Lower lobe of right lung (tissue), 2 donors: ENCODE measurements around the gene DIP2B. TPM values are rescaled to one million over a fixed set of nuclear protein-coding genes. Genes with fewer than 3 reads are reported as not detected.

Experiments used
- ATAC-seq, 2 donors: fragments of 200-7000 bp; cut with Tn5 transposase; one replicate each; pipeline ENCODE4 v1.9.1; 2020 to 2022; ENCODE audit warnings: mild to moderate bottlenecking in 2 of 2, moderate library complexity in 2 of 2
- DNase-seq: peaks from one replicate; pipeline ENCODE4 v3.0.0-alpha.2; 2020
- H3K27ac ChIP-seq: fragments of 200-600 bp; one replicate; pipeline ENCODE4 v1.8.0; 2022
- H3K27me3 ChIP-seq: fragments of 200-600 bp; one replicate; pipeline ENCODE4 v1.8.0; 2022; ENCODE audit warnings: low read depth
- H3K36me3 ChIP-seq: fragments of 200-600 bp; one replicate; pipeline ENCODE4 v1.8.0; 2022; ENCODE audit warnings: mild to moderate bottlenecking
- H3K4me1 ChIP-seq: fragments of 200-600 bp; one replicate; pipeline ENCODE4 v1.8.0; 2022
- H3K4me3 ChIP-seq: fragments of 200-600 bp; one replicate; pipeline ENCODE4 v1.8.0; 2022; ENCODE audit warnings: mild to moderate bottlenecking
- H3K9me3 ChIP-seq: fragments of 200-600 bp; one replicate; pipeline ENCODE4 v1.8.0; 2022
- CTCF ChIP-seq: fragments of 200-600 bp; IDR thresholded peaks from one replicate; pipeline ENCODE4 v1.8.0; 2022; ENCODE audit warnings: antibody characterized with exemption, mild to moderate bottlenecking
- intact Hi-C: fragments of 100-400 bp; cut with DNase I; formaldehyde crosslinking; loops from one replicate; pipeline ENCODE4 v1.11.0; 2022
- total RNA-seq: library from RNA; stranded (reverse); fragmentation: NEBNext Ultra II Directional; extraction: Animal tissue kit (Norgen Biotek cat#: 25700); gene quantifications from one replicate; pipeline ENCODE4 v1.2.1, GENCODE V29; 2021
- donor health status: DM: no; HTN: yes; CAD: no; lungs with severe emphysema.

DIP2B gene
- total RNA-seq, 1 donor from 2014 or later = 32.8 TPM

GRCh38 chr12:50614167-50614759 is 109.5 kb downstream of the DIP2B start:
- peaks cover 12% of the 10 kb centered on the region for H3K4me1 ChIP-seq

GRCh38 chr12:50615145-50615906 is 110.5 kb downstream of the DIP2B start:
- H3K9me3 ChIP-seq = no peaks in the 10 kb centered on the region
- intact Hi-C loops = no loop called here
- H3K36me3 ChIP-seq = no peaks in the 10 kb centered on the region
- H3K27ac ChIP-seq = no peak overlapping the region
- no peak for DNase-seq
- H3K4me1 ChIP-seq = peaks cover 13% of the 10 kb centered on the region
- TF ChIP-seq CTCF = no peak
- ATAC-seq = no peak
- no peaks in the 10 kb centered on the region for H3K27me3 ChIP-seq
- H3K4me3 ChIP-seq = no peak overlapping the region

More at GRCh38 chr12:50614167-50614759, 109.5 kb downstream of the DIP2B start:
- DNase-seq (no peak), ATAC-seq (no peak)
- intact Hi-C loops = no loop called here
- Histone ChIP-seq H3K9me3 (no peaks in the 10 kb centered on the region), H3K4me3 (no peak overlapping the region), H3K27me3 (no peaks in the 10 kb centered on the region), H3K36me3 (no peaks in the 10 kb centered on the region), H3K27ac (no peak overlapping the region)
- no peak for TF ChIP-seq CTCF

- no peak overlapping the region for H3K27ac ChIP-seq
- no peak overlapping the region for H3K4me3 ChIP-seq
- no peak for DNase-seq
- peaks cover 18% of the 10 kb centered on the region for H3K4me1 ChIP-seq
- intact Hi-C loops = no loop called here
- no peaks in the 10 kb centered on the region for H3K36me3 ChIP-seq
- H3K27me3 ChIP-seq = no peaks in the 10 kb centered on the region
- ATAC-seq = no peak
- no peaks in the 10 kb centered on the region for H3K9me3 ChIP-seq
- no peak for TF ChIP-seq CTCF
Measured at GRCh38 chr12:50615907-50616296, 111.1 kb downstream of the DIP2B start.

DNA sequence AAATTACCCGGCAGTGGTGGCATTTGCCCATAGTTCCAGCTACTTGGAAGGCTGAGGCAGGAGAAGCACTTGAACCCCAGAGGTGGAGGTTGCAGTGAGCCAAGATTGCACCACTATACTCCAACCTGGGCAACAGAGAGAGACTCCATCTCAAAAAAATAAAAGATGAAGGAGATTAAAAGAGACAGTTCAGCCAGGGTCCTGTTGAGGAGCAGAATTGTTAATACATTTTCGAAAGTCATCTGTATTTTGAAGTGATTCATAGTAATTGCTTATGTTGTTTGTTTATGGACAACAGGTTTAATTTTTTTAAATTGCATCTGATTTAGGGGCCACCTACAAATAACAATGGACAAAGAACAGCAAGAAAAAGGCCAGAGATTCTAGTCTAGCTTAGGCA is 112.9 kb downstream of the DIP2B start:
- H3K4me1 ChIP-seq = peaks cover 36% of the 10 kb centered on the region
- intact Hi-C loops = no loop called here

More for the DNA sequence above, 112.9 kb downstream of the DIP2B start:
- no peaks in the 10 kb centered on the region for H3K9me3 ChIP-seq
- DNase-seq = no peak
- no peaks in the 10 kb centered on the region for H3K27me3 ChIP-seq
- no peak for TF ChIP-seq CTCF
- H3K27ac ChIP-seq = no peak overlapping the region
- H3K36me3 ChIP-seq = no peaks in the 10 kb centered on the region
- no peak overlapping the region for H3K4me3 ChIP-seq
- ATAC-seq = no peak
